ENCODE results near the gene PAF1.

Gene PAF1

DNA sequence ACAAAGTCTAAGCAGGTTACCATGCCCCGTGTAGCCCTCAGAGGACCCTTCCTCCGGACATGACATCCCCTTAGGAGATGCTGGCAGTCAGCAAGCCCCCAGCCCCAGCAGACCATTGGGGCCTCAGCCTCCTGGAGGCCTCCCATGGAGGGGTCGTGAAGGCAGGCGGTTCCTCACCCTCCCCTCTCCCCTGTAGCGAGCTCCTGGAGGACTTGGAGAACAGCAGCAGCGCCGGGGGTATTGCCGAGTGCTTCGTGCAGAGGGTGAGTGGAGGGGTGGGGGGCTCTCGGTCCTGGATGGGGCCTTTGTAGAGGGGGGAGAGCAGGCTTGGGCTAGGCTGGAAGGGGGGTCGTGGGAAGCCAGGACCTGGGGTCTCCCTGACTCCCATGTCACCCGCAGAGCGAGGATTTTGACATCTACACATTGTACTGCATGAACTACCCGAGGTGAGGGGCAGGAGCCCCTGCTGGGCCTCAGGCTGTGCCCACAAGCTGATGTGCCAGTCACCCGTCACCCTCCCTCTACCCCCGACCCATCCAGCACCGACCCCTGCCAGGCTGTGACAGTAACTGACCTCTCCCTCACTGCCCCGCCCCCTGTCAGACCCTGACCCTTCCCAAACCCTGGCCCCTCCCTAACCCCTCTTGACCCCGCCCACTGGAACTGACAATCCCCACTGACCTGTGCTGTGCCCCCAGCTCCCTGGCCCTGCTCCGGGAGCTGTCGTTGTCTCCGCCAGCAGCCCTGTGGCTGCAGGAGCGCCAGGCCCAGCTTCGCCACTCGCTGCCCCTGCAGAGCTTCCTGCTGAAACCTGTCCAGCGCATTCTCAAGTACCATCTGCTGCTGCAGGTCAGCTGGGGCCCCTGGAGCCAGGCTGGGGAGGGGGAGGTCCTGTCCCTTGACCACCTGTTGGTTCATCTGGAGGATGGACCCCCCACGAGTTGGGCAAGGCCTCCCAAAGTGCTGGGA is 25.5 kb upstream of the PAF1 start:
- DNase-seq, result no peak

DNA sequence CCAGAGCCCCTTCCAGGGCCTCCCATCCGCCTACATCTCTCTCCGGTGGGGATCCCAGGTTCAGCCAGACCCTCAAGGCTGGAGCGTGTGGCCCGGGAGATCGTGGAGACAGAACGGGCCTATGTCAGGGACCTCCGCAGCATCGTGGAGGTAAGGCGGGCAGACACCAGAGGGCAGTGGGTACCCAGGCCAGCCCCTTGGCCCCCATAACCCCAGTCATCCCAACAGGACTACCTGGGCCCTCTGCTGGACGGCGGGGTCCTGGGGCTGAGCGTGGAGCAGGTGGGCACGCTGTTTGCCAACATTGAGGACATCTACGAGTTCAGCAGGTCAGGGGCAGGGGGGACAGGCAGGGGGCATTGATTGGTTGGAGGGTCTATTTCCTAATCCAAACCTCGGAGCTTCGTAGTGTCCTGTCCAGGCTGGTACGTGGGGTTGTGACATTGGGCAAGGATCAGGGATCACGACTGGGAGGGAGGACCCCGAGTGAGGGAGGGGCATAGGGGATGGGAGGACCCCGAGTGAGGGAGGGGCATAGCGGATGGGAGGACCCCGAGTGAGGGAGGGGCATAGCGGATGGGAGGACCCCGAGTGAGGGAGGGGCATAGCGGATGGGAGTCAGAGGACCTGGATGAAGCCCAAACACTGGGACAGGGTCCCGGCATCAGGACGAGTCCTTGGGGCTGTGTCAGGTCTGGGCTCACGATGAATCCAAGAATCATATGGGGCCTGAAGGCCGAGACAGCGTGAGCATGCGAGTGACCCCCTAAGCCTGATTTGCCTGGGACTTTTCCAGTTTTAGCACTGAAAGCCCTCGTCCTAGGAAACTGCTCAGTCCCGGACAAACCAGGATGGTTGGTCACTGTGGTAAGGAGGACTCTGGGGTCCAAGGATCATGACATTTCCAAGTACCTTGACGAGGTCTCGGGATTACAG is 24.5 kb upstream of the PAF1 start:
- no peak for DNase-seq

DNA sequence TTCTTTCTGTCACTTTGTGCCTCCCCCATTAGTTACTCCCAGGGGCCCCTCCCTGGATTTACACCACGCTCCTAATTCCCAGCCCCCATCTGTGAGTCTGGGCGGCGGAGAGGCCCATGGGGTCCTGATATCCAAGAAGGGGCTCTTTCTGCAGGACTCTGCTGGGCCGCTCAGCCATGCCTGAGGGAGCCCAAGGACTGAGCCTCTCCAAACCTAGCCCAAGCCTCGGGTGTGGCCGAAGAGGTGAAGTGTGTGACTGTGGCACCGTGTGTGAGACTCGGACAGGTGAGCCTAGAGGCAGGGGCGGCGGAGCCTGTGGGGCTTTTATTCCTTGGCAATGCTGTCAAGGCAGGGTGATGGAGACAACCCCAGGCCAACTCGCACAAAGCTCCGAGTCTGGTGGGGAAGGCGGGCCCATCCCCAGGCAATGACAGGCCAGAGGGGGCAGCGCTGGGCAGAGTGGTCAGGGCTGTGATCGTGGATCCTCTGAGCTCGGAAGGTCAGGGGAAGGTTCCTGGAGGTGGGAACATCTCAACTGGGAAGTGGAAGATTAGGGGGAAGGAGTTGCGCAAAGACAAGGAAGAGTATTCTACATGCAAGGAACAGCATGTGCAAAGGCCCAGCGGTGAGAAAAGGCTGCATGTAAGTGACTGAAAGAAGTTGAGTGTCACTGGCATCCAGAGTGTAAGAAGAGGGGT is 23.2 kb upstream of the PAF1 start:
- peak in 1 of 2 experiments; percentile 10 for DNase-seq

DNA sequence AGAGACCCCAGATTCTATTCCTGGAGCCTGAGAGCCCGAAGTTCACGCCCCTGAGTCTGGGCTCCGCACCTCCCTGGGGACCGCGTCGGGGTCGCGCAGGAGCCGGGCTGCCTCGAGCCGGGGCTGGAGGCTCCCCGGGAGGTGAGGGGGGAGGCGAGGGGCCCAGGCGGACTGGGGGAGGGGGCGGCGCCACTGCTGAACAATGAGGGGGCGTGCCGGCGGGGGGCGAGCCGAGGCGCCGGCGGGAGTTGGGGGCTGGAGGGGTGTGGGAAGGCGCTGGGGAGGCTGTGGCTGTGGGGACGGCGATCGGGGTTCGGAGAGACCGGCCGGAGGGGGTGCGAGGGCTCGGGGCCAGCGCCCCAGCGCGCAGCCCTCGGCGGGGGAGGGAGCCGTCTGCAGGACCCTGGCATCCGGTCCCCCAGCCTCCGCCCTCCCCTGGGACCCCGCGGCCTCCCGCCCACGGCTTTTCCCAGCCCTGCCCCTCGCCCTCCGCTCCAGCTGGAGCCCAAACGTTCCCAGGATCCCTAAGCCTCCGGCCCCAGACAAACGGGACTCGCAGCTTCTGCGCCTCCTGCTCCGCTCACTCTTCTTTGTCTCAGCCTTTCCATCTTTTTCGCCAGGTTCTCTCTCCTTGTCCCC is 22.5 kb upstream of the PAF1 start:
- DNase-seq, result peak; percentile 23 to 33

DNA sequence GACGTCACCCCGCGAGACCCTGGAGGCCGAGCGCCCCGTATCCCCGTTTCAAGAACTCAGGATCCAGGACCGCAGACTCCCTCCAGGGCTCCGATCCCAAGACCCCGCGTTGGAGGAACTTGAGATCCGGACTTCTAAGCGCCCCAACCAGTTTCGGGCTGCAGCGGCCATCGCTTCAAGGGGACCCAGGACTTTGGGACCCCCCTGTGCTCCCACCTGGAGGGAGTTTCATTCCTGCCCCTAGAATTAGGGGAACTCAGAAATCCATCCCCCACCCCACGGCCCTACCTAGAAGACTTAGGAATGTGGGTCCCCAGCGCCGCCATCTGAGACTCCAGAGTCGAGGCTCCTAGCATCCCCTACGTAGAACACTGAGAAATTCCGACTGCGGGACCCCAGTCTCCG is 22.0 kb upstream of the PAF1 start:
- DNase-seq, result peak in 1 of 2 experiments; percentile 27

DNA sequence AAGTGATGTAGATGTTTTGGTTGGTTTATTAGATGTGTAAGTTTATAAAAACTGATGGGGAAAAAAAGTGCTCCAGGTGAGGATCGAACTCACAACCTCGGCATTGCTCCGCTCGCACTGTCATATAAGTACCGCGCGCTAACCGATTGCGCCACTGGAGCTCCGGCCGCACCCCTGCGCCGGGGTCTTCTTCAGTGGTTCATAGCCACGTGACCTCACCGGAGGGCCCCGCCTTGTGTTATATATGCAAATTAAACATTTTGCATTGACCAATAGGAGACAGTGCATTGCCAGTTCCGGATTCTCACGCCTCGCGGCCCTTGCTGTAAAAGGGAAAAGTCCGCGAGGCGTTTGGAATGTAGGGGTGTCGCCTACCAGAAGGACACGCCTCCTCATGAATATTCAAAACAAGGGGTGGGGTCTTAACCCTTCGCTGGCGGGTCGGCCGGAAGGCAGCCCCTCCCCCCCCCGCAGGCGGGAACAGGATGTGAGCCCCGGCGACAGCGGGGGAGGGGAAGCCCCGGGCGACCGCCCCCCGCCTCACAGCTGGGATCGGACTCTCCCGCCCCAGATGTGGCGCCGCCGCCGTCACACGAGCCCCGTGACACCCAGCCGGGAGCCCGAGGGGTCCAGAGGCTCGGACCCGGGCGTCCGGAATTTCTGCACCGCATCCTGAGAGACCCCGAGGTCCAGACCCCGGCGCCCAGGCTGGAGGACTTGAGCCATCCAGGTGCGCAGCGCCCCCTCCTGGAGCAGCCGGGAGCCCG is 21.4 kb upstream of the PAF1 start, which contains the start of gene PLEKHG2:
TSS of gene PLEKHG2 (plus strand) at position 570 of the 767 bp plus-strand sequence. CDS start 1,418 bp downstream, outside the sequence.
- peak; percentile 97 for DNase-seq

DNA sequence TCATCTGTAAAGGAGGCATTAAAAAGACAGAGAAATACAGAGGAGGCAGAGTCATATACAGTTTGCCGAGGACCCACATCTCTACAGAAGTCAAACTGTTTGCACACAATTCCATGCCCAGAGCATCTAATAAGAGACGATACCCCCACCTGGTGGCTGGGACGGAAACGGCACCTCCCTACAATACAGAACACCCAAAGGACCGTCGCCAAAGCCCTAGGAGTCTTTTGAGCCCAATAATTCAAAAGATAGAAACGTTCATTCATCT is 20.9 kb upstream of the PAF1 start:
- DNase-seq, result peak; percentile 93 to 95

DNA sequence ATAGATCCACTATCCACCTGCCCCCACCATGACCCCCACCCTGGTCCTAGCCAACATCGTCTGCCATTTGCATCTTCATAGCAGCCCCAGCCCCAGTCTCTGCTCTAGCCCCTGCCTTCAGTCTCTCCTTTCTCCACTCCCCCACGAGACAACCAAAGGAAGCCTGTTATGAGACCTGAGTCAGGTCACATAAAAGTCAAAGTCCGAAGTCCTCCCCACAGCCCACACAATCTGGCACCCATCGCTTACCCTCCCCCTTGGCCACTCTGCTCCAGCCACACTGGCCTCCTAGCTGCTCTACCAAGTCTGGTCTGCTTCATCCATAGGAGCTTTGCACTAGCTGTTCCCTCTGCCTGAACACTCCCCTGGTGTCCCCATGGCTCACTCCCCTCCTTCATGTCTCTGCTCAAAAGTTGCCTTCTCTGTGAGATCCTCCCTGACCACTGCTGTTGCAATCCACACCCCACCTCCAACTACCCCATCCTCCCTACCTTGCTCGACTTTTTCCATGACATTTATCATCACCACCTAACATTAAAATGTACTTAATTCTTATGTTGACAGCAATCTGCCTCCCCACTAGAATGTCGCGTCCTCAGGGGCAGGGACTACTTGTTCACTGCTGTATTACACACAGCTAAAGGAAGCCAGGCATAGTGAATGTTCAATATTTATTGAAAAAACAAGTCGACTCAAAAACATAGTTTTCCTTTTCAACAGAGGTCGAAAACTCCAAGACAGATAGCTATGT is 20.4 kb upstream of the PAF1 start:
- DNase-seq, result peak; percentile 23 to 31

DNA sequence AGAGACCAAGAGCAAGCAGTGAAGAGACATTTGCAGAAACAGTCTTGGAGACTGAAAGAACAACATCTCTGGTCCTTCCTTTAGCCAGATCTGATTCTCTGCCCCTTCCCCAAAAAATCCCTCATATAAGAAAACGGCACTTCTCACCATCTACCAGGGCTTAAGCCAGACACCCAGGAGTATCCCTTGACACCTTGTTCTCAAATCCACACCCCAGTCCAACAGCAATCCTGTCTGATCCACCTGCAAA is 19.9 kb upstream of the PAF1 start:
- DNase-seq, result no peak

DNA sequence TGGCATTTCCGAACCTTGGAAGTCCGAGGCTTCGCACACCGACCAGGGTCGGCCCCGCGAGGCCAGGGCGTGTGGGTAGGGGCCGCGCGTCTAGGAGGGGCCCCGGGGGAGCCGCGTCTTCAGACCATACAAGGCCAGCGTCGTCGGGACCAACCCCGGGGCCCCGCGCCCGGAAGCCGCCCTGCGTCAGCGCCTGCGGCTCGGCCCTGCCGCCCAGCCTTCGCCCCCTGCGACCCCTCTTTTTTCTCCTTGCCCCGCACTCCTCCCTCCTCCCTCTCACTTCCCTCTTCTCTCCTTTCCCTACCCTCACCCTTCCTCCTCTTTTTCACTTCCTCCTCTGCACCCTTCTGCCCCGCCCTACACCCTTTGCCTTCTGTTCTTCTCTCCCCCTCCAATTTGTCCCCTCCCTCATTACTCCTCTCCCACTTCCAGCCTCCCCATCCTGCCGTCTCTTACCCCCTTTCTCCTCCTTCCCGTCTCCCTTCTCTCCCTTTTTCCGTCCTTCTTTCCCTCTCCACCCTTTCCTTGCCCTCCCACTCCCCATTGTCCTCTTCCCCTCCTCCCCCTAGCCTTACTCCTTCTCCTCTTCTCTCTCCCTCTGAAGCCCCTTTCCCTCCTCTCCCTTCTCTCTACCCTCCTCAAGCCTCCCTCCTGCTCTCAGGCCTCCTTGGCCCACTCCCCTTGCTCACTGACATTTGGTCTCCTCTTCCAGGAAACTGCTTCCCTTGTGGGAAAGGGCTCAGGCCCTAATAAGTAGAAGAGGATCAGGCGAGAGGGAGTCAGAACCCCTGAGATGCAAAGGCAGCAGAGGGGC is 19.3 kb upstream of the PAF1 start:
- peak; percentile 68 to 73 for DNase-seq

DNA sequence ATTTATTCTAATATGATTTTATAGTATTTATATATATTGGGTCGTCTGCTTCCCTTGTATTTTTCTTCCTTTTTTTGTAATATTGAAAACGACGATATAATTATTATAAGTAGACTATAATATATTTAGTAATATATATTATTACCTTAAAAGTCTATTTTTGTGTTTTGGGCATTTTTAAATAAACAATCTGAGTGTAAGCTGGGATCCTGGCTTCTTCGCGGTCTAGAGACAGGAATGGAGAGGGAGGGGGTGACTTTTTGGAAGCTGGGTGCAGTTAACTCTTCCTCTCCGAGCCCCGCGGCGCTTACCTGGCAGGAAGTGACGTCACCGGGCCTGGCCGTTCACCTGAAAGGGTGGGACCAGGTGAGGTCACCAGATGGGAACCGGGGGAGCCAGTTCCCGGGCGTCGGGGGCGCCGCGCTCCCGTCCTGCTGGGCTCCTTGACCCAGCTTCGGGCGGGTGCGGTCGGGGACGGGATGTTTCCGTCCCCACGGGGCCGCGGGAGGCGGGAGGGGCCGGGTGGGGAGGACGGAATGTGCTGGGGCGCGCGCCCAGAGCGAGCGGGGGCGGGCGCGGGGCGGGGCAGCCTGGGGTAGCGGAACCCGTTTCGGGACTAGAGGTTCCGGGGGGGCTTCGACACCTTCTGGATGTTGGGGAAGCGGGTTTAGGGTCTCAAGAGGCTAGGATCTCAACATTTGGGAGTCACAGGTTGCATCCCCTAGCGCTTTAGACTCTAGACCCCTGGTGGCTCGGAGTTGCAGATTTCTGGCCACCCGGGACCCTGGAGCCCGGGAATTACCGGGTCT is 18.5 kb upstream of the PAF1 start:
- DNase-seq, result peak; percentile 83 to 88

DNA sequence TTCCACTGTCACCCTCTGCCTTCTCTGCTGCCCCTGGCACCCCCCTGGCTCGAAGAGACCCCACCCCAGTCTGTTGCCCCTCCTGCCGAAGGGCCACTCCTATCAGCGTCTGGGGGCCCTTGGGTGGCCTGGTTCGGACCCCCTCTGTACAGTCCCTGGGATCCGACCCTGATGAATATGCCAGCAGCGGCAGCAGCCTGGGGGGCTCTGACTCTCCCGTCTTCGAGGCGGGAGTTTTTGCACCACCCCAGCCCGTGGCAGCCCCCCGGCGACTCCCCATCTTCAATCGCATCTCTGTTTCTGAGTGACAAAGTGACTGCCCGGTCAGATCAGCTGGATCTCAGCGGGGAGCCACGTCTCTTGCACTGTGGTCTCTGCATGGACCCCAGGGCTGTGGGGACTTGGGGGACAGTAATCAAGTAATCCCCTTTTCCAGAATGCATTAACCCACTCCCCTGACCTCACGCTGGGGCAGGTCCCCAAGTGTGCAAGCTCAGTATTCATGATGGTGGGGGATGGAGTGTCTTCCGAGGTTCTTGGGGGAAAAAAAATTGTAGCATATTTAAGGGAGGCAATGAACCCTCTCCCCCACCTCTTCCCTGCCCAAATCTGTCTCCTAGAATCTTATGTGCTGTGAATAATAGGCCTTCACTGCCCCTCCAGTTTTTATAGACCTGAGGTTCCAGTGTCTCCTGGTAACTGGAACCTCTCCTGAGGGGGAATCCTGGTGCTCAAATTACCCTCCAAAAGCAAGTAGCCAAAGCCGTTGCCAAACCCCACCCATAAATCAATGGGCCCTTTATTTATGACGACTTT is 17.7 kb upstream of the PAF1 start:
- DNase-seq, result peak; percentile 19 to 35

DNA sequence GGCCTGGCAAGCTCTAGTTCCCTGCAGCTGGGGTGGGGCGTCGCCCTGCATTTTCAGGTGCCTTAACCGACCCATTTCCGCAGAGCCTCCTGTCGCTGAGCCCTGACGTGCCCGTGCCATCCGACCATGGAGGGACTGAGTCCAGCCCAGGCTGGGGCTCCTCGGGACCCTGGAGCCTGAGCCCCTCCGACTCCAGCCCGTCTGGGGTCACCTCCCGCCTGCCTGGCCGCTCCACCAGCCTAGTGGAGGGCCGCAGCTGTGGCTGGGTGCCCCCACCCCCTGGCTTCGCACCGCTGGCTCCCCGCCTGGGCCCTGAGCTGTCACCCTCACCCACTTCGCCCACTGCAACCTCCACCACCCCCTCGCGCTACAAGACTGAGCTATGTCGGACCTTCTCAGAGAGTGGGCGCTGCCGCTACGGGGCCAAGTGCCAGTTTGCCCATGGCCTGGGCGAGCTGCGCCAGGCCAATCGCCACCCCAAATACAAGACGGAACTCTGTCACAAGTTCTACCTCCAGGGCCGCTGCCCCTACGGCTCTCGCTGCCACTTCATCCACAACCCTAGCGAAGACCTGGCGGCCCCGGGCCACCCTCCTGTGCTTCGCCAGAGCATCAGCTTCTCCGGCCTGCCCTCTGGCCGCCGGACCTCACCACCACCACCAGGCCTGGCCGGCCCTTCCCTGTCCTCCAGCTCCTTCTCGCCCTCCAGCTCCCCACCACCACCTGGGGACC is 16.9 kb upstream of the PAF1 start:
- DNase-seq, result peak; percentile 61 to 63

DNA sequence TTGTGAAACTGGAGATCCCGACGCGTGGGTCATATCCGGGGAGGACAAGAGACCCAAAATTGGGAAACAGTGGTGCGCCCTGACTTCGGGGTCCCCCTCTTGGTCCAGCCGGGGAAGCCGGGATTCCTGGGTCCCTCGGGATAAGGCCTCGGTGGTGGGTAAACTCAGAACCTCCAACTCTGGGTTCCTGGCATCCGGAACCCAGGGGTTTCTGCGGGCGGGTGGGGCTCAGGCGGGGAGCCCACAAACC is 16.4 kb upstream of the PAF1 start:
- no peak for DNase-seq

DNA sequence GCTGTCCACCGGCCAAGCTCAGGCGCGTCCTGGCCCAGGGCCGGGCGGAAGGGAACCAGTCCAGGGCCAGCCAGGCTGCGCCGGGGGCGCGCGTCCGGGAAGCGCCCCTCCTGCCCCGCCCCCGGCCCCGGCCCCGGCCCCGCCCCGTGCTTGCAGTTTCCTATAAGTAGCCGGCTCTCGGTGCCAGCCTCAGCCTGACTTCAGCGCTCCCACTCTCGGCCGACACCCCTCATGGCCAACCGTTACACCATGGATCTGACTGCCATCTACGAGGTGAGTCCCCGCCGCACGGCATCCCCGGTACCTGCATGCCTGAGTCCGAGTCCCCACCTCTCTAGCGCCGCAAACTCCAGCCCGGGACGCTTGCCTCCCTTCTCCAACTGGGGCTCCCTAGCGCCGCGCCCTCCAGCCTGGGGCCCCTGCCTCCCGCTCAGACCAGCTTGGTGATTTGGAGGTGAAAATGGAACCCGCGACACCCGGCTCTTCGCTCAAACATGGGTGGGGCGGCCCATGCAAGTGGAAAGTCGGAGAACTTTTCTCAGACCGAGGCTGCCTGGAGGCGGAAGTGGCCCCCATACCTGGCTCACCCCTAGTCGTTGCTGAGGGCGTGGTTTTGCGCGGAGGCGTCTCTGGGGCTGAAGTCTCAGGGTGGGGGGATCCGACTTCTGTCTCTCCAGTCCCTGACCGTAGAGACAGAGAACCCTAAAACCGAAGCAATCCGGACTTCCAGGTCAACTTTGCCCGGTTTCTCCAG is 15.9 kb upstream of the PAF1 start, which contains the start of gene ZFP36:
TSS of gene ZFP36 (plus strand) at position 192 of the 754 bp plus-strand sequence. CDS start at position 250, 58 bp downstream.
- peak; percentile 88 to 89 for DNase-seq

DNA sequence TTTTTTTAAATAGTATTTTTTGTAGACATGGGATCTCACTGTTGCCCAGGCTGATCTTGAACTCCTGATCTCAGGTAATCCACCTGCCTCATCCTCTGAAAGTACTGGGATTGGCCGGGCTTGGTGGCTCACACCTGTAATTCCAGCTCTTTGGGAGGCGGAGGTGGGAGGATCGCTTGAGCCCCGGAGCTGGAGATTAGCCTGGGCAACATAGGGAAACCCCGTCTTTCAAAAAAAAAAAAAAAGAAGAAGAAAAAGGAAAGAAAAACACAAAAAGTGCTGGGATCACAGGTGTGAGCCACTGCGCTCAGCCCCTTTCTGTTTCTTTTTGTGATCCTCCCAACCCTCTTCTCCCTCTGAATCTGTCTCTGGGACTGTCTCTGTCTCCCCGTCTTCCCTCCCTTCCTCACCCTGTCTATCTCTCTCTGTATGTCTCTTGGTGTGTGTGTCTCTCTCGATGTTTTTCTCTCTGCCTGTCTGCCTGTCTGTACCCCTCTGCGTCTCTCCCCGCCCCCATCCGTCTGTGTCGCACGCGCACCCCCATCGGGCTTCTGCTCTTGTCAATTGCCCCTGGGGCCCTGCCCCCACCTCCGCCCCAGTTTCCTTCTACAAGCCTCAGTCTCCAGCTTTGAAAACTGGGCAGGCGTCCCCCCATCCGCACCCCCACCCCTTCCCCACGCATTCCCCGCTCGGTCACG is 15.2 kb upstream of the PAF1 start:
- peak; percentile 87 to 90 for DNase-seq
